Natural killer cell treated with Interleukin-12 subunit alpha and Interleukin-12 subunit beta and Interleukin-15 and Interleukin-18, amount 100 ng/mL, for 72 hours (primary cell): Measurements from ENCODE around the gene LST1. TPM values are rescaled to one million over a fixed set of nuclear protein-coding genes. Genes with fewer than 3 reads are reported as not detected.

Source experiments
- ATAC-seq, 2 donors: fragments of 150-1000 bp; cut with Tn5 transposase in 1 of 2; sonication (Bioruptor Pico), chemical (Tn5 transposase) in 1 of 2; 2 replicates each; pipeline ENCODE4 v1.10.0; 2021
- DNase-seq: peaks from one replicate; pipeline ENCODE4 v3.0.0; 2022; ENCODE audit warnings: low spot score
- H3K27ac Mint-ChIP-seq, 2 donors: 1 replicate in 1 of 2; 2 replicates in 1 of 2; pipeline ENCODE4 v1.8.0; 2022; ENCODE audit warnings: mixed read lengths in 2 of 2, mild to moderate bottlenecking in 1 of 2, moderate library complexity in 1 of 2
- H3K27me3 Mint-ChIP-seq, 2 donors: 1 replicate in 1 of 2; 2 replicates in 1 of 2; pipeline ENCODE4 v1.8.0; 2022; ENCODE audit warnings: mixed read lengths in 2 of 2
- H3K36me3 Mint-ChIP-seq: one replicate; pipeline ENCODE4 v1.8.0; 2022; ENCODE audit warnings: mixed read lengths
- H3K4me1 Mint-ChIP-seq, 2 donors: 1 replicate in 1 of 2; 2 replicates in 1 of 2; pipeline ENCODE4 v1.8.0; 2022; ENCODE audit warnings: low read depth in 2 of 2, mixed read lengths in 2 of 2, mild to moderate bottlenecking in 1 of 2
- H3K4me3 Mint-ChIP-seq: one replicate; pipeline ENCODE4 v1.8.0; 2022; ENCODE audit warnings: mixed read lengths
- H3K9me3 Mint-ChIP-seq: 2 replicates; pipeline ENCODE4 v1.8.0; 2022; ENCODE audit warnings: mixed read lengths
- total RNA-seq, 2 donors: library from RNA; stranded (reverse); gene quantifications; one replicate each; pipeline ENCODE4 v1.2.3, GENCODE V29; 2022

LST1 gene
- total RNA-seq, 2 donors from 2014 or later: 15.5 to 34.6 TPM

DNA sequence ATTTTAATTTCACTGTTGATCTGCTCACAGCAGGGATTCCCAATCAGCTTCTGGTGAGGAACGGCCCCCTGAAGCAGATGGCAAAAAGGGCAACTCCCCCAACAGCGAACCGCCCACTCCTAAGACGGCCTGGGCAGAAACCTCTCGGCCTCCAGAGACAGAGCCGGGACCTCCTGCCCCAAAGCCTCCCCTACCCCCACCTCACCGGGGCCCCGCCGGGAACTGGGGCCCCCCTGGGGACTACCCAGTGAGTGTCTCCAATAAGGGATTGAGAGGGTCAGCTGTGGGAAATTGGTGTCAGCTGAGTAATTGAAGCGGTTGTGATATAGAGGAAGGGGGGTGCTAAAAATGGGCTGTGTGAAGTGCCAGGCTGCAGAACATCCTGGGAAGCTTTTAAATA is 40.9 kb downstream of the LST1 start:
- no peak for ATAC-seq
- H3K4me3 Mint-ChIP-seq: no peak overlapping the region
- H3K4me1 Mint-ChIP-seq: peaks cover 27 to 33% of the 10 kb centered on the region in 2 donors
- peaks cover 43% of the 10 kb centered on the region for H3K36me3 Mint-ChIP-seq
- H3K9me3 Mint-ChIP-seq: no peaks in the 10 kb centered on the region
- no peaks in the 10 kb centered on the region for H3K27me3 Mint-ChIP-seq
- no peak overlapping the region for H3K27ac Mint-ChIP-seq
- DNase-seq: no peak

DNA sequence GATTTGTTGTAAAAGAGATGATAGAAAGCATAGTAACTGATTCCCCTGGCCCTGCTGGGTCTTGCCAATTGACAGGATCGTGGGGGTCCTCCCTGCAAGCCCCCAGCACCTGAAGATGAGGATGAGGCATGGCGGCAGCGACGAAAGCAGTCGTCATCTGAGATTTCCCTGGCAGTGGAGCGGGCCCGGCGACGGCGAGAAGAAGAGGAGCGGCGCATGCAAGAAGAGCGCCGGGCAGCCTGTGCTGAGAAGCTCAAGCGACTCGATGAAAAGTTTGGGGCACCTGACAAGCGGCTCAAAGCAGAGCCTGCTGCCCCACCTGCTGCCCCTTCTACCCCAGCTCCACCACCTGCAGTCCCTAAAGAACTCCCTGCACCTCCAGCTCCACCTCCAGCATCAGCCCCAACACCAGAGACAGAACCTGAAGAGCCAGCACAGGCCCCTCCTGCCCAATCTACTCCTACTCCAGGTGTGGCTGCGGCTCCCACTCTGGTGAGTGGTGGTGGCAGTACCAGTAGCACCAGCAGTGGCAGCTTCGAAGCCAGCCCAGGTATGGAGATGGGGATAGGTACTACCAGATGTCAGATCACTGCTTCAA is 41.7 kb downstream of the LST1 start:
- peaks cover 19 to 25% of the 10 kb centered on the region in 2 donors for H3K4me1 Mint-ChIP-seq
- H3K27me3 Mint-ChIP-seq: no peaks in the 10 kb centered on the region
- no peak for DNase-seq
- H3K27ac Mint-ChIP-seq: no peak overlapping the region
- ATAC-seq: no peak
- no peaks in the 10 kb centered on the region for H3K9me3 Mint-ChIP-seq
- H3K36me3 Mint-ChIP-seq: peaks cover 36% of the 10 kb centered on the region
- no peak overlapping the region for H3K4me3 Mint-ChIP-seq

DNA sequence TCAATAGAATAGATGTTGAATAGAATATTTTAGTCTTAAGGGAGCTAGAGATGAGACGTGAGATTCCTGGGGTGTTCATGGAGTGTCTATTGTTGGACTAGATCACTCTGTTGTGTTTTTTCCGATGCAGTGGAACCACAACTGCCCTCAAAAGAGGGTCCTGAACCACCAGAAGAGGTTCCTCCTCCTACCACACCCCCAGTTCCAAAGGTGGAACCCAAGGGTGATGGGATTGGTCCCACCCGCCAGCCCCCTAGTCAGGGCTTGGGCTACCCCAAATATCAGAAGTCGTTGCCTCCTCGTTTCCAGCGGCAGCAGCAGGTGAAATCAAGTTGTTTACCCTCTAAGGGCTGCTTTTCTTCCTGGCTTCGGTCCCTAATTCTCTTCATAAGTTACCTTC is 42.9 kb downstream of the LST1 start:
- no peaks in the 10 kb centered on the region for H3K9me3 Mint-ChIP-seq
- peaks cover 39% of the 10 kb centered on the region for H3K36me3 Mint-ChIP-seq
- no peak overlapping the region for H3K4me3 Mint-ChIP-seq
- no peak overlapping the region for H3K27ac Mint-ChIP-seq
- H3K27me3 Mint-ChIP-seq: no peaks in the 10 kb centered on the region
- H3K4me1 Mint-ChIP-seq: peaks cover 20 to 23% of the 10 kb centered on the region in 2 donors
- ATAC-seq: no peak
- DNase-seq: no peak

DNA sequence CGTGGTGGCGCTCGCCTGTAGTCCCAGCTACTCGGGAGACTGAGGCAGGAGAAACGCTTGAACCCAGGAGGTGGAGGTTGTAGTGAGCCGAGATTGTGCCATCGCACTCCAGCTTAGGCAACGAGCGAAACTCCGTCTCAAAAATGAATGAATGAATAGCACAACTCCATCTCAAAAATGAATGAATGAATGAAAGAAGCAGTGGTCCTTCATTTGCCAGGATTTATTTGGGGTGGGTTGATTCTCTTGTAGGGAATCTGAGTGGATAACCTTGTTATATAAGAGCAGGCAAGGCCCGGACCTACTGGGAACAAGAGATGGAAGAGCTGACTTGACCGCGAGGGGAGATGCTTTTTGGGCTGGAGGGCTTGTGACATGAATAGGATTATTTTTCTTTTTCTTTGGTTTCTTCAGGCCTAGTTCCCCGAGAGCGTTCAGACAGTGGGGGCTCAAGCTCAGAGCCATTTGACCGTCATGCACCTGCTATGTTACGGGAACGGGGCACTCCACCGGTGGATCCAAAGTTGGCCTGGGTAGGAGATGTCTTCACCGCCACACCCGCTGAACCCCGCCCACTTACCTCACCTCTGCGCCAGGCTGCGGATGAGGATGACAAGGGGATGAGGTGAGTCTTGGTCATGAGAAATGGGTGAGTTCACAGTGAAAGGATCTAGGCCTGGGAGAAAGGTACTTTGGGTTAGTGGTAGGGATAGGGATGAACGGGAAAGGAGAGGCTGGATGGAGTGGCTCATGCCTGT is 44.3 kb downstream of the LST1 start:
- ATAC-seq: no peak
- no peaks in the 10 kb centered on the region for H3K9me3 Mint-ChIP-seq
- no peak overlapping the region for H3K4me3 Mint-ChIP-seq
- no peaks in the 10 kb centered on the region for H3K27me3 Mint-ChIP-seq
- peak overlapping the region in 1 of 2 donors; percentile 33 for H3K27ac Mint-ChIP-seq
- H3K4me1 Mint-ChIP-seq: peaks cover 21 to 23% of the 10 kb centered on the region in 2 donors
- peaks cover 46% of the 10 kb centered on the region for H3K36me3 Mint-ChIP-seq
- DNase-seq: no peak

DNA sequence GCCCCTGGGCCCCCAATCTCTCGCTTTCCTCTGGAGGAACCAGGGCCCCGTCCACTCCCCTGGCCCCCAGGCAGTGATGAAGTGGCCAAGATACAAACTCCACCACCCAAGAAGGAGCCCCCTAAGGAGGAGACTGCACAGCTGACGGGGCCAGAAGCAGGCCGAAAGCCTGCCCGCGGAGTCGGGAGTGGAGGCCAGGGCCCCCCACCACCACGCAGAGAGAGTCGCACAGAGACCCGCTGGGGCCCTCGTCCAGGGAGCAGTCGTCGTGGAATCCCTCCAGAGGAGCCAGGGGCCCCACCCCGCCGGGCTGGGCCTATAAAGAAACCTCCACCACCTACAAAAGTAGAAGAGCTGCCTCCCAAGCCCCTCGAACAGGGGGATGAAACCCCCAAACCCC is 45.1 kb downstream of the LST1 start:
- Mint-ChIP-seq H3K27ac (peak overlapping the region in 1 of 2 donors; percentile 48), H3K4me3 (no peak overlapping the region), H3K4me1 (peaks cover 19 to 21% of the 10 kb centered on the region in 2 donors), H3K27me3 (no peaks in the 10 kb centered on the region), H3K9me3 (no peaks in the 10 kb centered on the region), H3K36me3 (peaks cover 47% of the 10 kb centered on the region)
- ATAC-seq (no peak), DNase-seq (no peak)

DNA sequence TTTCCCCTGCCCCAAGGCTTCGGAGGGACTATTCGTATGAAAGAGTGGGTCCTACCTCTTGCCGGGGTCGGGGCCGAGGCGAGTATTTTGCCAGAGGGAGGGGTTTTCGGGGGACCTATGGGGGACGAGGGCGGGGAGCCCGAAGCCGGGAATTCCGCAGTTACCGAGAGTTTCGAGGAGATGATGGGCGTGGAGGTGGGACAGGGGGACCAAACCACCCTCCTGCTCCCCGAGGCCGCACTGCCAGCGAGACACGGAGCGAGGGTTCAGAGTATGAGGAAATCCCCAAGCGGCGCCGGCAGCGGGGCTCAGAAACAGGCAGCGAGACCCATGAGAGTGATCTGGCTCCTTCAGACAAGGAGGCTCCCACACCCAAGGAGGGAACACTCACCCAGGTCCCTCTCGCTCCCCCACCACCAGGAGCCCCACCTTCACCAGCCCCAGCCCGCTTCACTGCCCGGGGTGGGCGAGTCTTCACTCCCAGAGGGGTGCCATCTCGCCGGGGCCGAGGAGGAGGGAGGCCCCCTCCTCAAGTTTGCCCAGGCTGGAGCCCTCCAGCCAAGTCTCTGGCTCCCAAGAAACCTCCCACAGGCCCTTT is 45.7 kb downstream of the LST1 start:
- ATAC-seq (no peak), DNase-seq (no peak)
- Mint-ChIP-seq H3K9me3 (no peaks in the 10 kb centered on the region), H3K36me3 (peaks cover 41% of the 10 kb centered on the region), H3K27me3 (no peaks in the 10 kb centered on the region), H3K4me3 (no peak overlapping the region), H3K4me1 (peaks cover 14 to 17% of the 10 kb centered on the region in 2 donors), H3K27ac (peak overlapping the region in 1 of 2 donors; percentile 48)

DNA sequence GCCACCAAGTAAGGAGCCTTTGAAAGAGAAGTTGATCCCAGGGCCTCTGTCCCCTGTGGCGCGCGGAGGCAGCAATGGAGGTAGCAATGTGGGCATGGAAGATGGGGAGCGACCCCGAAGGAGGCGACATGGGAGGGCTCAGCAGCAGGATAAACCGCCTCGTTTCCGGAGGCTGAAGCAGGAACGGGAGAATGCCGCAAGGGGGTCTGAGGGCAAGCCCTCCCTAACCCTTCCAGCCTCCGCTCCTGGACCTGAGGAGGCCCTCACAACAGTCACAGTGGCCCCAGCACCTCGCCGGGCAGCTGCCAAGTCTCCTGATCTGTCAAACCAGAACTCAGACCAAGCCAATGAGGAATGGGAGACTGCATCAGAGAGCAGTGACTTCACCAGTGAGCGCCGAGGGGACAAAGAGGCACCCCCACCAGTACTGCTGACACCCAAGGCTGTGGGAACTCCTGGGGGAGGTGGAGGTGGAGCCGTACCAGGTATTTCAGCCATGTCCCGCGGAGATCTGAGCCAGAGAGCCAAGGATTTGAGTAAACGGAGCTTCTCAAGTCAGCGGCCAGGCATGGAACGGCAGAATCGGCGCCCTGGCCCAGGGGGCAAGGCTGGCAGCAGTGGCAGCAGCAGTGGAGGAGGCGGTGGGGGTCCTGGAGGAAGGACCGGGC is 46.3 kb downstream of the LST1 start:
- DNase-seq: no peak
- Mint-ChIP-seq H3K27me3 (no peaks in the 10 kb centered on the region), H3K4me1 (peaks cover 9 to 17% of the 10 kb centered on the region in 2 donors), H3K4me3 (no peak overlapping the region), H3K9me3 (no peaks in the 10 kb centered on the region), H3K27ac (peak overlapping the region in 1 of 2 donors; percentile 46), H3K36me3 (peaks cover 35% of the 10 kb centered on the region)
- no peak for ATAC-seq

DNA sequence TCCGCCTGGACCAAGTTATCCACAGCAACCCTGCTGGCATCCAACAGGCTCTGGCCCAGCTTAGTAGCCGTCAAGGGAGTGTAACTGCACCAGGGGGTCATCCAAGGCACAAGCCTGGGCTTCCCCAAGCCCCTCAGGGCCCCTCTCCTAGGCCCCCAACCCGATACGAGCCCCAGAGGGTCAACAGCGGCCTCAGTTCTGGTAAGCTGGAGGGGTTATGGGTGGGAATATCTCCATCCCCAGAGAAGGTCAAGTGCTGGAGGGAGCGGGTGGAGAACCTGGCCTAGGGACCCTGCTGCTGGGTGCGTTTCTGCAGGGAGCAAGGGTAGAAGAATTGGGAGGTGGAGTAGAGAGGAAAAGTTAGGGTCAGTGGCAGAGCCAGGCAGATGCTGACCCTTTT is 47.4 kb downstream of the LST1 start:
- no peak overlapping the region for H3K4me3 Mint-ChIP-seq
- ATAC-seq: no peak
- H3K4me1 Mint-ChIP-seq: peaks cover 0 to 11% of the 10 kb centered on the region in 2 donors
- no peaks in the 10 kb centered on the region for H3K9me3 Mint-ChIP-seq
- DNase-seq: no peak
- no peak overlapping the region for H3K27ac Mint-ChIP-seq
- H3K27me3 Mint-ChIP-seq: no peaks in the 10 kb centered on the region
- H3K36me3 Mint-ChIP-seq: peaks cover 26% of the 10 kb centered on the region

DNA sequence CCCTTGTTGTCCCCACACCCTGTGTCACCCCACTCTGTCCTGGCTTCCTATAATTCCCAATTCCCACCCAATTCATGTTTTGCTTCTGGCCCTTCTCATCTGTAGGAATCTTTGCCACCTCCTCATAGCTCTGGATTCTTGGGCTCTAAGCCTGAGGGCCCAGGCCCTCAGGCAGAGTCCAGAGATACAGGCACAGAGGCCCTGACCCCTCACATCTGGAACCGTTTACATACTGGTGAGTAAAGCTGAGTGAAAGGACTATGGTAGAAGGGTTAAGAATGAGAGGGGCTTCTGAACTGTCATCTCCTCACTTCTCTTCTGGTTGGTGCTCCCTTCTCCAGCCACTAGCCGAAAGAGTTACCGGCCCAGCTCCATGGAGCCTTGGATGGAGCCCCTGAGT is 48.1 kb downstream of the LST1 start:
- no peak for ATAC-seq
- peaks cover 26% of the 10 kb centered on the region for H3K36me3 Mint-ChIP-seq
- no peak for DNase-seq
- peaks cover 0 to 11% of the 10 kb centered on the region in 2 donors for H3K4me1 Mint-ChIP-seq
- no peaks in the 10 kb centered on the region for H3K27me3 Mint-ChIP-seq
- H3K27ac Mint-ChIP-seq: no peak overlapping the region
- no peaks in the 10 kb centered on the region for H3K9me3 Mint-ChIP-seq
- no peak overlapping the region for H3K4me3 Mint-ChIP-seq

DNA sequence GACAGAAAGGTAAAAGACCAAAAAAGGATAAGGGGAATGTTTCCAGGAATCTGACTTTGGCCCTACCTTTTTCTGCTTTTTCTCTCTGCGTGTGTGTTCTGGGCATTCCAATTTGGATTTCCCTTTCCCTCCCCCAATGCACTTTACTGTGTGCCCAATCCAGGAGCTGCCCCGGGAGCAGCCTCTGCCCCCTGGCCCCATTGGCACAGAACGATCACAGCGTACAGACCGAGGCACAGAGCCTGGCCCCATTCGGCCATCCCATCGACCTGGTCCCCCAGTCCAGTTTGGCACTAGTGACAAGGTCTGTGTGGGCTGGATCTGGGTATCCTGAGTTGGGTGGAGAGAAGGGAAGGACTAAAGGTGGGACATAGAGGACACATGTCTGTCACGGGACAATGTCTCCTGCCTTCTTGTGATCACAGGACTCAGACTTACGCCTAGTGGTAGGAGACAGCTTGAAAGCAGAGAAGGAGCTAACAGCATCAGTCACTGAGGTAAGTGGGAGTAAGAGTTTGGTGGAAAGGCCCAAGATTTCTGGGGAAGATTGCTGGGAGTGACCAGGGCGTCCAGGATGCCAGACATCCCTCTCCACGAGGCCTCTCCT is 49.0 kb downstream of the LST1 start:
- Mint-ChIP-seq H3K36me3 (peaks cover 26% of the 10 kb centered on the region), H3K4me3 (no peak overlapping the region), H3K27me3 (no peaks in the 10 kb centered on the region), H3K4me1 (peaks cover 0 to 15% of the 10 kb centered on the region in 2 donors), H3K9me3 (no peaks in the 10 kb centered on the region), H3K27ac (no peak overlapping the region)
- DNase-seq (no peak), ATAC-seq (peak in 1 of 2 donors; percentile 30)

DNA sequence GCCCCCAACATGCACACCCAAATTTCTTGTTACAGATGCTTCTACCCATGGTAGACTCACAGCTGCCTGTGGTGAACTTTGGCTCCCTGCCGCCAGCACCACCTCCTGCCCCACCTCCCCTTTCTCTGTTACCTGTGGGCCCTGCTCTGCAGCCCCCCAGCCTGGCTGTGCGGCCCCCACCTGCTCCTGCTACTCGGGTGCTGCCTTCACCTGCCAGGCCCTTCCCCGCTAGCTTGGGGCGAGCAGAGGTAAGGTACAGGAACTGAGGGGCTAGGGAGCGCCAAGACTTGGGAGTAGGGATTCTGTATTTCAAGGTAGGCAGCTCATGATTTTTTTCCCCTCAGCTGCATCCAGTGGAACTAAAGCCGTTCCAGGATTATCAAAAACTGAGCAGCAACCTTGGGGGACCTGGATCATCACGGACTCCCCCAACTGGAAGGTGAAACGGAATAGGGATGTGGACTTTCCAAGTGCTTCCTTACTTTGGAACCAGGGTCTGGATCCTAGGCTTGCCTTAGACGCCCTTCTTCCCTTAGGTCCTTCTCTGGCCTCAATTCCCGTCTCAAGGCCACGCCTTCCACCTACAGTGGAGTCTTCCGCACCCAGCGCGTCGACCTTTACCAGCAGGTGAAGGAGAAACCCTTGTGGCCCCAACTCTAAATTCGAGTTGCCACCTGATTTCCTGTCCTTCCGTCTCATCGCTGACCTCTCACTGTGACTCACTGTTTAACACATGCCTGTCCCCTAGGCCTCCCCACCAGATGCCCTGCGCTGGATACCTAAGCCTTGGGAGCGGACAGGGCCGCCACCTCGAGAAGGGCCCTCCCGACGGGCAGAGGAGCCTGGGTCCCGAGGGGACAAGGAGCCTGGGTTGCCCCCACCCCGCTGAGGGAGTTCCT is 50.9 kb downstream of the LST1 start:
- Mint-ChIP-seq H3K27ac (no peak overlapping the region), H3K36me3 (peaks cover 26% of the 10 kb centered on the region), H3K4me3 (no peak overlapping the region), H3K4me1 (peaks cover 0 to 10% of the 10 kb centered on the region in 2 donors), H3K9me3 (no peaks in the 10 kb centered on the region), H3K27me3 (no peaks in the 10 kb centered on the region)
- ATAC-seq (no peak), DNase-seq (no peak)
